ENCODE results near the gene SCPEP1.

DNA sequence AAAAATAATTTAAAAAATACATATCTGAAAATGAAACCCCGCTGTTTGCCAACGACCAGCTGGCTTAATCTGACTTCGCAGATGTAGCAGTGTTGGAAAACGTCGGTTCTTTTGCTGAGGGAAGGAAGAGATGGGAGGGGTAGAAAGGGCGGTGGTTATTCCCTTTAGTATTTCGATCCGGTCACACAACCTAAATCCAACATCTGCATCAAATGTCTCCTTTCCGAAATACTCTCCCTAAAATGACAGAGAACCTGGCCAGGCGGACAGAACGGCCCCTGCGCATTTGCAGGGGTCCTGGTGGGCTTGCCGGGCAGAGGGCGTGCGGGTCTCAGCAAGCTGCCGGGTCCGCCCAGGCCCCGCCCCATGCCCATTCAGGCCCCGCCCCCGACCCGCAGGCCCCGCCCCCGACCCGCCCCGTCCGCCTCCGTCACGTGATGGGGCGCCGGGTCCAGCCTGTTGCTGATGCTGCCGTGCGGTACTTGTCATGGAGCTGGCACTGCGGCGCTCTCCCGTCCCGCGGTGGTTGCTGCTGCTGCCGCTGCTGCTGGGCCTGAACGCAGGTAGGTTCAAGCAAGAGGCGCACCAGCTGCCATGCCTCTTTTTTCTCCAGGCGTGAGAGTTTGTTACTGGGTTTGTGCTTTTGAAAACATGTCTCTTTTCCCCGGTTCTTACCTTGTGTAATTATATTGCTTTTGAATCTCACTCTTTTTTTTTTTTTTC is at the start of gene SCPEP1:
- TF ChIP-seq, protein P1, sequence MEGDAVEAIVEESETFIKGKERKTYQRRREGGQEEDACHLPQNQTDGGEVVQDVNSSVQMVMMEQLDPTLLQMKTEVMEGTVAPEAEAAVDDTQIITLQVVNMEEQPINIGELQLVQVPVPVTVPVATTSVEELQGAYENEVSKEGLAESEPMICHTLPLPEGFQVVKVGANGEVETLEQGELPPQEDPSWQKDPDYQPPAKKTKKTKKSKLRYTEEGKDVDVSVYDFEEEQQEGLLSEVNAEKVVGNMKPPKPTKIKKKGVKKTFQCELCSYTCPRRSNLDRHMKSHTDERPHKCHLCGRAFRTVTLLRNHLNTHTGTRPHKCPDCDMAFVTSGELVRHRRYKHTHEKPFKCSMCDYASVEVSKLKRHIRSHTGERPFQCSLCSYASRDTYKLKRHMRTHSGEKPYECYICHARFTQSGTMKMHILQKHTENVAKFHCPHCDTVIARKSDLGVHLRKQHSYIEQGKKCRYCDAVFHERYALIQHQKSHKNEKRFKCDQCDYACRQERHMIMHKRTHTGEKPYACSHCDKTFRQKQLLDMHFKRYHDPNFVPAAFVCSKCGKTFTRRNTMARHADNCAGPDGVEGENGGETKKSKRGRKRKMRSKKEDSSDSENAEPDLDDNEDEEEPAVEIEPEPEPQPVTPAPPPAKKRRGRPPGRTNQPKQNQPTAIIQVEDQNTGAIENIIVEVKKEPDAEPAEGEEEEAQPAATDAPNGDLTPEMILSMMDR (IDR thresholded peaks at IDR 0.05), result no peak
- TF ChIP-seq POLR2A (IDR thresholded peaks at IDR 0.05), result peak; percentile 57 to 70
